ENCODE data around the gene SLC4A2.

GRCh38 chr7:151073990-151074389 lies 14.6 kb downstream of the SLC4A2 start:
- TF ChIP-seq GATA3 (IDR thresholded peaks at IDR 0.05; ENCODE audit: low read depth, low read length) (no peak), GATA2 (IDR thresholded peaks at IDR 0.05; ENCODE audit: low read depth, low read length) (no peak)
